H1 (cell line): ENCODE data around the gene CIITA. TPM values are rescaled to one million over a fixed set of nuclear protein-coding genes. Genes with fewer than 3 reads are reported as not detected.
A peak's percentile ranks its signal among the peaks of the same experiment; 100 is the strongest.

Experiments used
- CTCF ChIA-PET: fragments of 300-600 bp; sonication (Branson Sonifier 250); formaldehyde crosslinking; loops from one replicate; lab custom pipeline; 2021; ENCODE audit not compliant: partially characterized antibody; lab: Charles Lee
- POLR2A ChIA-PET: fragments of 300-600 bp; sonication (Branson Sonifier 250); formaldehyde crosslinking; loops from one replicate; lab custom pipeline; 2021; ENCODE audit warnings: inconsistent platforms; ENCODE audit not compliant: partially characterized antibody; lab: Charles Lee
- DNase-seq, 2 experiments: peaks; one replicate each; pipeline versions ENCODE4 v3.0.0 to v3.0.0-alpha.2; 2010 to 2022; ENCODE audit warnings: low spot score in 2 of 2, low read depth in 1 of 2, mixed read lengths in 1 of 2
- FAIRE-seq: peaks from 2 replicates; lab custom pipeline; 2011; peaks lifted over from hg19 to GRCh38; lab: Jason Lieb, UNC
- H2AFZ ChIP-seq: 2 replicates; pipeline ENCODE4 v1.8.1; 2012; ENCODE audit warnings: low read length, inconsistent platforms
- H2AK5ac ChIP-seq: 2 replicates; pipeline ENCODE4 v1.6.1; 2013; ENCODE audit warnings: low read depth, low read length
- H2BK120ac ChIP-seq: replicated peaks from 2 replicates; pipeline ENCODE3; 2013; ENCODE audit warnings: low read depth, low read length, inconsistent platforms
- H2BK12ac ChIP-seq: 2 replicates; pipeline ENCODE4 v1.6.1; 2013; ENCODE audit warnings: low read depth, low read length
- H2BK15ac ChIP-seq: 2 replicates; pipeline ENCODE4 v1.6.1; 2013; ENCODE audit warnings: low read length
- H2BK20ac ChIP-seq: 2 replicates; pipeline ENCODE4 v1.6.1; 2013; ENCODE audit warnings: low read length
- H2BK5ac ChIP-seq: 2 replicates; pipeline ENCODE4 v1.6.1; 2013; ENCODE audit warnings: low read depth, low read length
- H3K14ac ChIP-seq: 2 replicates; pipeline ENCODE4 v1.6.1; 2013; ENCODE audit warnings: inconsistent platforms; ENCODE audit not compliant: insufficient read length
- H3K18ac ChIP-seq: 2 replicates; pipeline ENCODE4 v1.6.1; 2013; ENCODE audit warnings: low read length; ENCODE audit errors: extremely low read depth
- H3K23ac ChIP-seq: 2 replicates; pipeline ENCODE4 v1.6.1; 2013; ENCODE audit warnings: inconsistent platforms; ENCODE audit not compliant: insufficient read length
- H3K23me2 ChIP-seq: 2 replicates; pipeline ENCODE4 v1.6.1; 2013; ENCODE audit warnings: low read depth, low read length
- H3K27ac ChIP-seq: 2 replicates; pipeline ENCODE4 v1.6.1; 2011; ENCODE audit warnings: low read depth, low read length, inconsistent platforms
- H3K27me3 ChIP-seq, 4 experiments: replicated peaks in 1 of 4; 1 replicate in 1 of 4; 2 replicates in 3 of 4; pipeline versions ENCODE4 v1.6.1 to v1.8.1; 2011 to 2013; ENCODE audit warnings: low read length in 3 of 4, mild to moderate bottlenecking in 3 of 4, inconsistent platforms in 2 of 4, mixed read lengths in 2 of 4, moderate library complexity in 1 of 4; ENCODE audit not compliant: control insufficient read depth in 3 of 4, insufficient read depth in 3 of 4; ENCODE audit errors: extremely low read depth in 1 of 4
- H3K36me3 ChIP-seq, 4 experiments: 2 replicates each; pipeline versions ENCODE4 v1.6.1 to v1.8.1; 2011 to 2013; ENCODE audit warnings: mild to moderate bottlenecking in 4 of 4, low read length in 3 of 4, moderate library complexity in 2 of 4, control low read depth in 1 of 4, inconsistent platforms in 1 of 4; ENCODE audit not compliant: insufficient read depth in 4 of 4, control insufficient read depth in 2 of 4
- H3K4ac ChIP-seq: replicated peaks from 2 replicates; pipeline ENCODE3; 2013; ENCODE audit warnings: low read length, low read depth, mixed read lengths, inconsistent platforms; ENCODE audit not compliant: insufficient read length
- H3K4me1 ChIP-seq, 4 experiments: replicated peaks in 1 of 4; 1 replicate in 1 of 4; 2 replicates in 3 of 4; pipeline versions ENCODE4 v1.6.1 to v1.8.1; 2011 to 2013; ENCODE audit warnings: low read length in 3 of 4, inconsistent platforms in 2 of 4, mixed read lengths in 1 of 4; ENCODE audit not compliant: insufficient read depth in 4 of 4, control insufficient read depth in 3 of 4
- H3K4me2 ChIP-seq, 2 experiments: 2 replicates each; pipeline versions ENCODE4 v1.6.1 to v1.8.1; 2011 to 2013; ENCODE audit warnings: low read depth in 2 of 2, low read length in 2 of 2, control low read depth in 1 of 2, inconsistent platforms in 1 of 2, mild to moderate bottlenecking in 1 of 2; ENCODE audit not compliant: insufficient read depth in 1 of 2
- H3K4me3 ChIP-seq, 4 experiments: fragments of 200-600, 300-600 bp in 1 of 4; sonication (generic), shearing (Covaris generic), sonication (Bioruptor Twin) in 1 of 4; 2 replicates each; pipeline versions ENCODE4 v1.5.1 to v1.8.1; 2011 to 2016; ENCODE audit warnings: low read length in 4 of 4, low read depth in 3 of 4, control low read depth in 2 of 4, inconsistent platforms in 2 of 4, mild to moderate bottlenecking in 2 of 4, mixed read lengths in 1 of 4, moderate library complexity in 1 of 4; ENCODE audit not compliant: insufficient read depth in 2 of 4; ENCODE audit errors: extremely low read depth in 1 of 4
- H3K56ac ChIP-seq: replicated peaks from 2 replicates; pipeline ENCODE3; 2013; ENCODE audit warnings: low read depth, mild to moderate bottlenecking, mixed read lengths, low read length, inconsistent platforms; ENCODE audit not compliant: insufficient read length
- H3K79me1 ChIP-seq: 2 replicates; pipeline ENCODE4 v1.6.1; 2013; ENCODE audit warnings: low read depth, low read length, control low read depth
- H3K79me2 ChIP-seq, 2 experiments: 2 replicates each; pipeline versions ENCODE4 v1.6.1 to v1.8.1; 2012 to 2013; ENCODE audit warnings: low read length in 2 of 2, mild to moderate bottlenecking in 2 of 2, inconsistent platforms in 1 of 2; ENCODE audit not compliant: insufficient read depth in 2 of 2, control insufficient read depth in 1 of 2
- H3K9ac ChIP-seq, 4 experiments: replicated peaks in 1 of 4; 1 replicate in 1 of 4; 2 replicates in 3 of 4; pipeline versions ENCODE4 v1.6.1 to v1.8.1; 2011 to 2013; ENCODE audit warnings: low read depth in 3 of 4, low read length in 3 of 4, control low read depth in 2 of 4, mild to moderate bottlenecking in 2 of 4, moderate library complexity in 2 of 4, inconsistent platforms in 1 of 4; ENCODE audit errors: extremely low read depth in 1 of 4
- H3K9me3 ChIP-seq, 2 experiments: 2 replicates each; pipeline versions ENCODE4 v1.6.1 to v1.8.1; 2012 to 2013; ENCODE audit warnings: mild to moderate bottlenecking in 2 of 2, moderate library complexity in 2 of 2, control low read depth in 1 of 2, inconsistent platforms in 1 of 2, low read depth in 1 of 2, low read length in 1 of 2, mixed read lengths in 1 of 2; ENCODE audit not compliant: insufficient read depth in 2 of 2
- H4K20me1 ChIP-seq, 2 experiments: replicated peaks in 1 of 2; 2 replicates each; pipeline versions ENCODE3 to v1.8.1; 2011 to 2013; ENCODE audit warnings: inconsistent platforms in 2 of 2, low read length in 2 of 2, mild to moderate bottlenecking in 1 of 2; ENCODE audit not compliant: insufficient read depth in 2 of 2, control insufficient read depth in 1 of 2
- H4K5ac ChIP-seq: 2 replicates; pipeline ENCODE4 v1.6.1; 2013; ENCODE audit warnings: low read length, low read depth, mixed read lengths, inconsistent platforms; ENCODE audit not compliant: insufficient read length
- H4K8ac ChIP-seq: 2 replicates; pipeline ENCODE4 v1.8.0; 2013; ENCODE audit warnings: mild to moderate bottlenecking, moderate library complexity, low read length, inconsistent platforms; ENCODE audit not compliant: insufficient read depth; ENCODE audit errors: extremely low read depth
- H4K91ac ChIP-seq: replicated peaks from 2 replicates; pipeline ENCODE3; 2013; ENCODE audit warnings: low read length, mixed read lengths, inconsistent platforms; ENCODE audit not compliant: insufficient read length
- ASH2L ChIP-seq: fragments of 200-600, 300-600 bp; sonication (generic); IDR thresholded peaks from one replicate; pipeline ENCODE4 v1.7.1; 2017; ENCODE audit warnings: low read length
- BRCA1 ChIP-seq: IDR thresholded peaks from 2 replicates; pipeline ENCODE4 v1.6.1; 2012; ENCODE audit warnings: low read depth, low read length, improper control_type of control experiment
- CBX8 ChIP-seq: fragments of 300-800, 300-1000 bp; sonication (generic); IDR thresholded peaks from 2 replicates; pipeline ENCODE4 v1.7.1; 2016; ENCODE audit warnings: low read depth, low read length, borderline replicate concordance
- CREB1 ChIP-seq: IDR thresholded peaks from 2 replicates; pipeline ENCODE4 v1.6.1; 2012; ENCODE audit warnings: inconsistent platforms
- EGR1 ChIP-seq: IDR thresholded peaks from 2 replicates; pipeline ENCODE4 v1.6.1; 2011; ENCODE audit warnings: low read depth, low read length, borderline replicate concordance
- JUN ChIP-seq: IDR thresholded peaks from 2 replicates; pipeline ENCODE4 v1.6.1; 2011; ENCODE audit warnings: low read depth, mild to moderate bottlenecking, improper control_type of control experiment, low read length
- POLR2AphosphoS5 ChIP-seq: IDR thresholded peaks from 2 replicates; pipeline ENCODE4 v1.6.1; 2011; ENCODE audit warnings: low read depth, low read length
- RBBP5 ChIP-seq: IDR thresholded peaks from 2 replicates; pipeline ENCODE4 v1.7.1; 2012; ENCODE audit warnings: low read depth, mild to moderate bottlenecking, inconsistent platforms, low read length, moderate library complexity, borderline replicate concordance
- SAP30 ChIP-seq: fragments of 300-600 bp; sonication (generic); IDR thresholded peaks from 2 replicates; pipeline ENCODE4 v1.7.1; 2012; ENCODE audit warnings: low read length, moderate library complexity, mild to moderate bottlenecking, inconsistent platforms; ENCODE audit not compliant: insufficient read depth, insufficient replicate concordance
- SIRT6 ChIP-seq: IDR thresholded peaks from one replicate; pipeline ENCODE4 v1.7.1; 2012; ENCODE audit warnings: low read length, inconsistent platforms
- SRF ChIP-seq: IDR thresholded peaks from 2 replicates; pipeline ENCODE4 v1.6.1; 2011; ENCODE audit warnings: mild to moderate bottlenecking, low read depth, low read length, moderate library complexity
- WGBS, 2 experiments: shearing (Covaris generic) in 1 of 2; methylation state at CpG; one replicate each; pipeline versions ENCODE4 v1.1.6 to v1.1.7; 2013 to 2015; ENCODE audit warnings: low lambda C conversion rate in 2 of 2, mixed read lengths in 2 of 2, inconsistent platforms in 1 of 2, low coverage in 1 of 2, missing lambda C conversion rate in 1 of 2; ENCODE audit not compliant: insufficient replicate concordance in 2 of 2, insufficient coverage in 1 of 2, insufficient read length in 1 of 2; ENCODE audit errors: extremely low coverage in 1 of 2, missing lambda C conversion rate in 1 of 2; 5-methylcytosine and 5-hydroxymethylcytosine counted together
- polyA plus RNA-seq, 7 experiments: library from polyadenylated mRNA; depleted of rRNA in 3 of 7; stranded (reverse) in 5 of 7; unstranded in 2 of 7; fragments of >200 nt in 5 of 7; fragments of 200-250 nt in 2 of 7; gene quantifications; 1 replicate in 5 of 7; 2 replicates in 1 of 7; 4 replicates in 1 of 7; pipeline versions ENCODE4 v1.2.1 to v1.2.3, GENCODE V29; 2011 to 2013; ENCODE audit warnings: missing spikeins in 2 of 7, mixed read lengths in 2 of 7
- total RNA-seq: library from RNA; stranded (reverse); fragmentation: NEBNext Ultra II Directional; extraction: Animal tissue kit (Norgen Biotek cat#: 25700); gene quantifications from 2 replicates; pipeline ENCODE4 v1.2.1, GENCODE V29; 2021
- TF ChIP-seq, protein P1 (sequence below): IDR thresholded peaks from 2 replicates; pipeline ENCODE4 v1.6.1; 2011; ENCODE audit warnings: low read depth, mild to moderate bottlenecking, low read length; ENCODE audit not compliant: insufficient read depth

CIITA gene
- total and polyA plus RNA-seq, 2 of the 8 experiments (the other 6 are each of a cell fraction or from before 2014, with no cell fraction given) = 0.07 to 0.17 TPM

- Histone ChIP-seq H2BK15ac (peak overlapping the region; percentile 92), H3K27me3 (no peaks in the 10 kb centered on the region), H3K18ac (no peak overlapping the region), H3K79me2 (peaks cover 0 to 53% of the 10 kb centered on the region in 2 experiments; a peak in 2 of 4 replicates), H3K4me1 (peaks cover 20 to 39% (median 27%) of the 10 kb centered on the region in 4 experiments), H3K23ac (no peak overlapping the region), H3K56ac (no peak overlapping the region), H2BK120ac (no peak overlapping the region), H3K23me2 (no peaks in the 10 kb centered on the region; the same call in 1 of the 2 replicates), H3K4me3 (no peak overlapping the region), H4K8ac (no peak overlapping the region), H3K4ac (no peak overlapping the region), H2AFZ (no peak overlapping the region), H3K9me3 (no peaks in the 10 kb centered on the region), H2BK12ac (peak overlapping the region; percentile 93; the same call in 1 of the 2 replicates), H2BK5ac (0 out of 2 replicates have a peak overlapping the region, but pooled peaks have one; percentile 27), H4K5ac (no peak overlapping the region), H3K4me2 (peak overlapping the region in 1 of 2 experiments; percentile 28; a peak in 1 of 4 replicates), H2BK20ac (no peak overlapping the region), H3K79me1 (peaks cover 7% of the 10 kb centered on the region), H4K91ac (no peak overlapping the region), H3K27ac (no peak overlapping the region), H4K20me1 (peaks cover 5 to 8% of the 10 kb centered on the region in 2 experiments), H3K9ac (no peak overlapping the region), H3K14ac (no peak overlapping the region), H2AK5ac (0 out of 2 replicates have a peak overlapping the region, but pooled peaks have one; percentile 34), H3K36me3 (no peaks in the 10 kb centered on the region)
- TF ChIP-seq RBBP5 = no peak
- TF ChIP-seq SIRT6 = no peak
- TF ChIP-seq CBX8 = no peak
- TF ChIP-seq POLR2AphosphoS5 = no peak
- TF ChIP-seq CREB1 = no peak
- TF ChIP-seq BRCA1 = no peak
- TF ChIP-seq ASH2L = no peak
- TF ChIP-seq, protein P1, sequence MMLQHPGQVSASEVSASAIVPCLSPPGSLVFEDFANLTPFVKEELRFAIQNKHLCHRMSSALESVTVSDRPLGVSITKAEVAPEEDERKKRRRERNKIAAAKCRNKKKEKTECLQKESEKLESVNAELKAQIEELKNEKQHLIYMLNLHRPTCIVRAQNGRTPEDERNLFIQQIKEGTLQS = no peak
- TF ChIP-seq EGR1 = no peak
- TF ChIP-seq SRF = no peak
- no peak for TF ChIP-seq JUN
- no peak for TF ChIP-seq SAP30
- ChIA-PET CTCF (interaction anchor here (0.7 to 7.8 kb wide), 13 partner anchors 10 to 647 kb away, joined by 3 to 117 read pairs (median 4); no protein-coding TSS in a partner anchor), POLR2A (interaction anchor here (0.7 to 2.9 kb wide), 3 partner anchors 13 to 456 kb away, joined by 3 to 11 read pairs (median 4); no protein-coding TSS in a partner anchor)
- WGBS, 2 experiments = 76% methylated on average over 5 of the region's 5 CpGs; no CpG with 5 or more reads in 1 of the 2 experiments
- DNase-seq (no peak), FAIRE-seq (no peak)
These were observed 73.4 kb downstream of the CIITA start for GRCh38 chr16:10950393-10950792.
